GM23248 (cell line): Measurements from ENCODE around the gene SYNJ1.

Source experiments
- EZH2 ChIP-seq: fragments of 200-600 bp; sonication (generic); IDR thresholded peaks from 2 replicates; pipeline ENCODE4 v1.6.1; 2018; ENCODE audit warnings: antibody characterized with exemption, mild to moderate bottlenecking; ENCODE audit not compliant: insufficient read depth, poor library complexity, severe bottlenecking
- EZH2phosphoT487 ChIP-seq: fragments of 200-600 bp; sonication (generic); IDR thresholded peaks from 2 replicates; pipeline ENCODE4 v1.6.1; 2018; ENCODE audit warnings: antibody characterized with exemption, moderate library complexity, mild to moderate bottlenecking, low read depth; ENCODE audit not compliant: insufficient read depth

- TF ChIP-seq EZH2phosphoT487: no peak
- TF ChIP-seq EZH2: no peak
Measured at GRCh38 chr21:32728456-32728839, 635 bp upstream of the SYNJ1 start.
